HG02938 (cell line): ENCODE measurements around the gene AHDC1.
"Not testable (repeated sequence)": the region's sequence is repeated elsewhere in the genome, so short reads cannot be mapped to it uniquely, and the experiment has no call there.

ENCODE experiments used
- ATAC-seq: cut with Tn5 transposase; IDR thresholded peaks from one replicate; pipeline ENCODE4 v1.9.1; 2021; ENCODE audit warnings: mild to moderate bottlenecking, moderate library complexity; ENCODE audit not compliant: unreplicated experiment

AHDC1 gene

DNA sequence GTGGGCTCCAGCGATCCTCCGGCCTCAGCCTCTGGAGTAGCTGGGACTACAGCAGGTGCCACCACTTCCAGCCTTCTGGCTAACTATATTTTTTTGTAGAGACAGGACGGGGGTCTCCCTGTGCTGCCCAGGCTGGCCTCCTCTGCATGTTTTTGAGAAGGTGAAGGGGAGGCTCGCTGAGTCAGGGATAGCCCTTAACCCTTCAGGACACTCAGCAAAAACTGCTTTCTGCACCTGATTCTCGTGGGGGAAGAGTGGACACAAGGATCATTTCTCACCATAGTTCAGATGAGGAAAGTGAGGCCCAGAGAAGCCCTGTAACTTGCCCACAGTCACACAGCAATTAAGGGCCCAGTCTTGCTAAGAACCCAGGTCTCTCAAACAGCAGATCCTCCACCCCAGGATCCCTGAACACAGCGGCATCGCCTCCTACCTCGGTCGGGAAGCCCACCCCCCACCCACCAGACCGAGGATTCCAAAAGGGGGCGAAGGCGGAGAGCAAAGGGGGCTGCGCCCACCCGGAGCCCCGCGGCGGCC is 29.8 kb upstream of the AHDC1 start:
- ATAC-seq, result no peak

DNA sequence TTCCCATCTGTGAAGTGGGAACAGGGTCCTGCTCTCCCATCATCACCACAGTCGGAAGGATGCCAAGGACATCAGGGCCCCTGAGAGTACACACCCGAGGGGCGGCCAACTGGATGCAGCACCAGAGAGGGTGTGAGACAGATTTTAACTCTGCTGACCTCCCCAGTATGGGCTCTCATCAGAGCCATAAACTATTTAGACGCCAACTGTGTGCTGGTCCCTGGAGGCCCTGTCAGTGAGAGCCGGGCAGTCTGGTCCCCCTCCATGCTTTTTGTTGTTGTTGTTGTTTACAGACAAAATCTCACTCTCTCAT is 29.3 kb upstream of the AHDC1 start:
- ATAC-seq, result no peak

- ATAC-seq, result no peak
Measured at GRCh38 chr1:27632387-27633297, 28.7 kb upstream of the AHDC1 start.

DNA sequence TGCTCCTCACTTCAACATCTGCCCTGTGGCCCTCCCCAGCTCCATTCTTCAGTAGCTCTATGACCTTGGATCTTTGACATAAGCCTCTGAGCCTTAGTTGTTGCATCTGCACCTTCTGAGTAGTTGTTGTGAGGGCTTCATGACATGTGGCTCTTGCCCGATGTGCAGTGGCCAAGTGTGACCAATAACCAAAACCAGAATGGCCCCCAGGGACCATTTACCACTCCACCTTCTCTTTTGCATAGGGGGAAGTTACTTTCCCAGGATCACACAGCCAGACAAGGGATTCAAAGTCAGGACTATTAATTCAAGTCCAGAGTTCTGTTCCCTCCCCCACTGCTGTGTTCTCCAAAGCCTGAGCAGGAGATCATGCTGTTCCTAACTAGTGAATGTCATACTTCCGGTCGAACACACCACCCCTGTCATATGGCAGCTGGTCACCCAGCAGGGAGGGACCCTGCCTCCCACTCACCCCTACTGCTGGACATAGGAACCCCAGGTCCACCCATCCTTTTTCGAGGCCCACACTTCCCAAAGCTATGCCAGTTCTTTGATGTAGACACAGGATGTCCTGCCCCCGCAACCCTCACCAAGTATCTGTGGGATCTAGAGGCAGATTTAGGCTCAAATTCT is 27.0 kb upstream of the AHDC1 start:
- no peak for ATAC-seq

- no peak for ATAC-seq
Measured at GRCh38 chr1:27628712-27629111, 24.8 kb upstream of the AHDC1 start.

DNA sequence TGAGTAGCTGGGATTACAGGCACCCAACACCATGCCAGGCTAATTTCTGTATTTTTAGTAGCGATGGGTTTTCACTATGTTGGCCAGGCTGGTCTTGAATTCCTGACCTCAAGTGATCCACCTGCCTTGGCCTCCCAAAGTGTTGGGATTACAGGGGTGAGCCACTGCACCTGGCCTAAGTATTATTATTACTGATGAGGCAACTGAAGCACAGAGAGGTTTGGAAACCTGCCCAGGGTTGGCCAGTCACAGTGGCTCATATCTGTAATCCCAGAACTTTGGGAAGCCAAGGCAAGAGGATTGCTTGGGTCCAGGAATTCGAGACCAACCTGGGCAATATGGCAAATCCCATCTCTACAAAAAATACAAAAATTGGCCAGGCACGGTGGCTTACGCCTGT is 23.8 kb upstream of the AHDC1 start:
- ATAC-seq, result not testable (repeated sequence)

DNA sequence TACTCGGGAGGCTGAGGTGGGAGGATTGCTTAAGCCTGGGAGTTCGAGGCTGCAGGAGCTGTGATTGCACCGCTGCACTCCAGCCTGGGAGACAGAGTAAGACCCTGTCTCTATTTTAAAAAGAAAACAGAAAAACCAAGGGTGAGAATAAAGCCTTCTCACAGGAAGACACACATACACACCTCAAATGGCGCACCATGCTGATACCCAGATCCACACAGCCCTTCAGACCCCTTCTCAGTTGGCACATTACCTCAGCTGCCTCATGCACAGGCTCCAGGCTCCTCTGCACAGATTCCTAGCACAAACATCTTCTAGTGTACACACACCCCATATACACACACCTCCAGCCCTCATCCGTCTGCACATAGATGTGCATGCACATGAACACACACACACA is 23.1 kb upstream of the AHDC1 start:
- ATAC-seq, result no peak

DNA sequence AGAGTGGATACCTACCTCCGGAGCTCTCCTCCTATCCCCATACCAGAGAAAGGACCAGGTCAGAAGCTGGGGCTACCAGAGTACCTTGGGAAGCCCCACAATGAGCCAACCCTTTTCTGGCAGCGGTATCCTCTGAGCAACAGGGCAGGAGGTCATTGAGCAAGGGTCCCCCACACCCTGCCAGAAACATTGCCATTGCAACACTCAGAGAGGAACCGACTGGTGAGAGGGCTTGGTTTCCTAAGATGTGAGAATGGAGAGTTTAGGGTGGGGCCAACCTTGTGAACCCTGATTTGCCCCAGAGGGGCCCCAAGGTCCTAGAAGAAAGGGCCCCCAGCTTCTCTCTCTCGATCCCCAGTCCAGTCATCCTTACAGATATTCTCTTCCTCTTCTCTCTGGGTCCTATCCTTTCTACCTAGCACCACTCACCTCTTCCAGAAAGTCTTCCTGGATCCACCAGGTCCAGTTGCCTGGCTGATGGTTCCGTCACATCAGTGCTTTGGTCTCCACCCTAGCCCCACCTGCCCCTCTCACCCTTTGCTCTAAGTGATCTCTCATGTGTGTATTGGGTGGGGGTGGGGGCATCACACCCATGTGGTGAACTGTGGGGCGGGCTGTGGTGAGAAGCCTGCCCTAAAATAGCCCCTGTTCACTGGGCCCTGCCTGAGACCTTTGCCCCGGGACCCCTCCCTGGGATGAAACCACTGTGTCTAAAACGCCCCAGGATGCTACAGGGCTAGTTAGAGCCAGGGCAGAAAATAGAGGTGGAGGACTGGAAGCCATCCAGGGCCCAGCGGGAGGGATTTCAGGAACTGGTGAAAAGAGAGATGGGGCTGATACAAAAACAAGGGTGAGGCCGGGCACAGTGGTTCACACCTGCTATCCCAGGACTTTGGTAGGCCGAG is 22.3 kb upstream of the AHDC1 start:
- ATAC-seq, result no peak

DNA sequence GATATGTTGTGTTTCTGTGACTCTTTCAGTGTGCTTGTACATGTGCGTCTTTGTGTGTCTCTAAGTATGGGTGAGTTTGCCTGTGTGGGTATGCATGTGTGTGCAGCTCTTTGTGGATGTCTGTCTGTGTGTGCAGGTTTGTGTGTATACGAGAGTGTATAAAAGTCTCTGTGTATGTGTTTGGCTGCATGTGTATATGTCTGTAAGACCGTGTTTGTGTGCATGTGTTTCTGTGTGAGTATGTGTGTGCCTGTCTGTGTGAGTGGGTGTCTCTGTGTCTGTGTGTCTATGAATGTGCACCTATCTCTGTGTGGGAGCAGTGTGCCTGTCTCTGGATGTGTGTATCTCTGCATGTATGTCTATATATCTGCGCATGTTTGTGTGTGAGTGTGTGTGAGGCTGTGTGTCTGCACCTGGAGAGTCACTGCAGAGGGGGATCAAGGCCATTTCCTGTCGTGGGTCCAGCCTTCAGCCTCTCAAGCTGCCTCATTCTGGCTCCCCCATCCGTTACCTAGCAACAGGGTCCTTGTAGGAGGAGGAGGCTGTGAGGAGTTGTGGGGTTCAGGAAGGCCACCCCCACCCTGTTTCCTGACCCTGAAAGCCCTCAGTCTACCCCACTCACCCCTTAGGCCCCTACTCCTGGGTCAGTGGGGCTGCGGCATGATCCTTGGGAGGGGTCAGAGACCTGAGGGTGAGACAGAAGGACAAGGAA is 20.7 kb upstream of the AHDC1 start:
- no peak for ATAC-seq

- no peak for ATAC-seq
Measured at GRCh38 chr1:27623327-27624212, 19.6 kb upstream of the AHDC1 start.

GRCh38 chr1:27622828-27623227 is 18.9 kb upstream of the AHDC1 start:
- no peak for ATAC-seq

DNA sequence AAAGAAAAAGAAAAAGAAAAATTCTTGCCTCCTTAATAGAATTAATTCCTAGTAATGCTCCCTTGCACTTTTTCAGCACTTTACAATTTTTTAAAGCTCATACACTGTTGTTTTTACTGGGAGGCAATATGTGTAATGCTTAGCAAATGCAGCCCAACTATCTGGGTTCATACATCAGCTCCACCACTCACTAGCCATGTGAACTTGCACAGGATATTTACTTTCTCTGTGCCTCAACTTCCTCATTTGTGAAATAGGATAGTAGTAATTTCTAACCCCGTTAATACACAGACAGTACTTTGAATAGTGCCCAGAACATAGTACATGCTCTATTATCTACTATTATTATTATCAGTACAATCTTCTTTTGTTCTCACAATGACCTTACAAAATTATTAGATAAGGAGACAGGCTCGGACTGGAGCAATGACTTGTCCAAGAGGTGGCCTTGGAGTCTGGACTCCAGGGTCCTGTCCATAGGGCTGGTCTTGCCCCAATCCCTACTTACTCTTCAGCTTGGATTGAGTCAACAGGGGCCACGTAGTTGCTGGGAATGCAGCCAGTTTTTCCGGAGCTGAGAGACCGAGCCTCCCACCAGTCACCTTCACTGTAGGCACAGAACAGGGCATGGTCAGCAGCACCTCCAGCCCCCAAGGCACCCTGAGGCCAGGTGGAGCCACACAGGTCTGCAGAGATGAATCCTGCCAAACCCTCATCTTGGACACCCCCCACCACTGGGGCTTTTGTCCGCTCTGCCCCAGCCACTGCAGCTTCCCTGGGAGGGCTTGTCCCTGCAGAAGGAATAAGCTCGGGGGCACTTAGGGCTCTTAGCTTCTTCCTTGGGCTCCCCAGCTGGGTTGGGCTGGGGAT is 17.3 kb upstream of the AHDC1 start:
- no peak for ATAC-seq

DNA sequence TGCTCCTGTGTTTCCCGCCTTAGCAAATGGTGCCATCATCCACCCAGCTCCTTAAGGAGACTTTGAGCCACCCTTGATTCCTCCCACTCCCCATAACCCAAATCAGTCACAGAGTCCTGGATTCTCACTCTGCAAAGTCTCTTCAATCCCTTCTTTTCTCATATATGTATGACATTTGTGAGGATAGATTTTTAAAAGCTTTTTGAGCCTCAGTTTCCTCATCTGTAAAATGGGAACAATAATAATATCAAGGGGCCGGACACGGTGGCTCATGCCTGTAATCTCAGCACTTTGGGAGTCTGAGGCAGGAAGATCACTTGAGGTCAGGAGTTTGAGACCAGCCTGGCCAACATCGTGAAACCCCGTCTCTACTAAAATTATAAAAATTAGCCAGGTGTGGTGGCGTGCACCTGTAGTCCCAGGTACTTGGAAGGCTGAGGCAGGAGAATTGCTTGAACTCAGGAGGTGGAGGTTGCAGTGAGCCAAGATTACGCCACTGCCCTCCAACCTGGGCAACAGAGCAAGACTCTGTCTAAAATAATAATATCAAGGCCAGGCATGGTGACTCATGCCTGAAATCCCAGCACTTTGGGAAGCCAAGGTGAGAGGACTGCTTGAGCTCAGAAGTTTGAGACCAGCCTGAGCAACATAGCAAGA is 16.0 kb upstream of the AHDC1 start:
- ATAC-seq, result not testable (repeated sequence)

GRCh38 chr1:27618341-27619082 is 14.6 kb upstream of the AHDC1 start:
- ATAC-seq, result no peak

- ATAC-seq, result no peak
Measured at GRCh38 chr1:27617420-27617819, 13.5 kb upstream of the AHDC1 start.

- ATAC-seq, result no peak
Measured at GRCh38 chr1:27616441-27616840, 12.5 kb upstream of the AHDC1 start.
